Hematopoietic multipotent progenitor cell treated with erythropoietin and hydrocortisone succinate and interleukin-3 and kit ligand, for 8 days (in vitro differentiated cells): Measurements from ENCODE around the gene MCC.

ENCODE experiments used
- DNase-seq: peaks from one replicate; pipeline ENCODE4 v3.0.0-alpha.2; 2015

MCC gene

DNA sequence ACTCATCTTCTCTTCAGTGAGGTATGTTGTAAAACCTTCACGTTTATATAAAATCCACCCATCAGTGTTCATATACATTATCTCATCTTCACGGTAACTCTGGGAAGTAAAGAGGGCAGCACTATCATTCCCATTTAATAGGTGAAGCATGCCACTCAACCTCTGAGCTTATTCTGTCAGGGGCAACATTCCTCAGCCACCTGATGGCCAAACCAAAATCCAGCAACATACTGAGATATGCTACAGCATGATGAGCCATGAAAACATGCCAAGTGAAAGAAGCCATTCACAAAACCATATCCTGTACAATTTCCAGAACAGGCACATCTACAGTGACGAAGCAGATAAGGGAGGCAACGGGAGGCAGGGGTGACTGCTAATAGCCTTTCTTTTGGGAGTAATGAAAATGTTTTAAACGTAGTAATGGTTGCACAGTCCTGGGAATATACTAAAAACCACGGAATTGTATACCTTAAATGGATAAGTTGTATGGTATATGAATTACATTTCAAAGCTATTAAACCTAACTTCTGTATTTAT lies 220.8 kb downstream of the MCC start:
- DNase-seq = no peak

DNA sequence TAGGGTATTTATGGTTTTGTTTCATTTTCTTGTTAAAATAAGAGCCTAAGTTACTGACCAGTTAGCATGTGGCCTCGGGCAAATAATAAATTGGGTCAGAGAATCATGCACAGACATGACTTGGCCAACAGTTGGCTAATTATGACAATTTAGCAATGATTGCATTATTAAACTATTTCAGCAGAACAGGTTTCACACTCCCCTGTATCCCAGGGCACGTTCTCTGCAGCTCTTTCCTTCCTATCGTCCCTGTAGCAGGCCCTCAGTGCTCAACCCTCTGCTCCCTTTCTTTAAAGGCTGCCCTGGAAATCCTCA lies 221.4 kb downstream of the MCC start:
- no peak for DNase-seq

DNA sequence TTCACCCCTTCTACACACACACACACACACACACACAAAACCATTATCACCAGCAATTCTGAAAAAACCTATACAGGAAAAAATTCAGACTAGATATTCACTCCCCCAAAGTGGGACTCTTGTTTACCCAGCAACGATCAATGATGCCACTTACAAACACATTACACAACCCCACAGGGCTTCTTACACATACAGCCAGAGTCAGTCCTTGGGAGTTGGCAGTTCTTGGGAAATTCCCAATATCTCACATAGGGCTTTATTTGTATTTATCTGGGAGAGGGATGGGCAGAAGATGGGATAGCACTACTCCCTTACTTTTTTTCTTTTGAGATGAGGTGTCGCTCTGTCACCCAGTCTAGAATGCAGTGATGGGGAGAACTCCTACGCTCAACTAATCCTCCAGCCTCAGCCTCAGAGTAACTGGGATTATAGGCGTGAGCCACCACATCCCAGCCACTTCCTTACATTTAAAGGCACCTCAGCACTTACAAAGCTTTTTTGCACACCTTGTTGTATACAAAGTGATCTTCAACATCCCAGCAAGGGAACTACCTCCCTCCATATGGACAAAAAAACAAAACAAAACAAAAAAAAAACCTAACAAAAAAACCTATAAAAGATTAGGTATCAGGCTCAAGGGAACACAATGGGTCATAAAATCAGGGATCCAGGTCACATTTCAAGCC lies 221.9 kb downstream of the MCC start:
- no peak for DNase-seq

DNA sequence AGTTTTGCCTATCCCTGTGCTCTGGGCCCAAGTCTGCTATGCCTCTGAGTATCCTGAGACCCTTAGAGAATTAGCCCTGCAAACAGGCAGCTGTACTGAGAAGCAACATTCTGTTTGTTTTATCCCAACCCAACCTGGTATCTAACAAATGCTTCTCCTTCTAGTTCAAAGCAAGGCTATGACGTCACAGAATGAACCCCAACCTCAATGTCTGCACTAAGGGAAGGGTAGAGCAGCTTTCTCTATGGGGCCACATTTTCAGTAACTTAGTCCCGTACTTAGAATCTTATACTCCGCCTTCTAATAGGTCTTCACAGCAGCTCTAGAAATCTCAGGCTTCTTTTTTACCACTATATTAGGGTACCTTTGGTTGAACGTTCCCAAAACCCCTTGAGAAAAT lies 223.1 kb downstream of the MCC start:
- DNase-seq = no peak

DNA sequence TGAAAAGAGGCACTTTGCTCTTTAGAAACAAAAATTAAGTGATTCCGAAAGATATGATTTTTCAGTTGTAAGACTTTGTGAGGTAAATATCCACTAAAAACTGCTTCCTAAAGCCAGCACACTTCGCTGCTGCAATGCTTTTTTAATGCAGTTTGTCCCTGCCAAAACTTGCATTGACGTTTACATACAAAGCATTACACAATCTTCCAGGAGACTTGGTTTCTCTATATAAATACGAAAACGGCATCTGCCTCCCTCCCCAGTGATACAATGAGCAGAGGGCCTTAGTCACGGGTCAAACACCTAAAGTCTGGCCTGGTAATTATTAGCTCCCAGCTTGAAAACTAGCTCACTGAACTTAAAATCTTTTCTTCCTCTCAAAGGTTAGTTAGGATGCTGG lies 224.2 kb downstream of the MCC start:
- no peak for DNase-seq

DNA sequence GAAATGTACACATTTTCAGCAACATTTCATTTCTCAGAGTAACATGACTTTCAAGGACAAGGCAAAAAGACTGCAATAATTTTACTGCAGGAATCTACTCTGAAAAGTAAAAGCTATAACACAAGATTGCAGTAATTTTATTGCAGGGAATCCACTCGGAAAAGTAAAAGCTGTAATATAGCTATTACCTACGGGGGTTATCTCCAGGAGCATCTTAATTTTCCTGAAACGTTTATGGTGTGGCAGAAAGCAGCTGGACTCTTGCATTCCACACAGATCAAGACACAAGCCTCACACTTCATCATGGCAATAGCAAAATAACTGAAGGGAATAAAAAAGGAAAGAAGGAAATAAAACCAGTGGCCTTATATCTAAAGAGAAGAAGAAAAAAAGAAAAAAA lies 224.7 kb downstream of the MCC start:
- no peak for DNase-seq

DNA sequence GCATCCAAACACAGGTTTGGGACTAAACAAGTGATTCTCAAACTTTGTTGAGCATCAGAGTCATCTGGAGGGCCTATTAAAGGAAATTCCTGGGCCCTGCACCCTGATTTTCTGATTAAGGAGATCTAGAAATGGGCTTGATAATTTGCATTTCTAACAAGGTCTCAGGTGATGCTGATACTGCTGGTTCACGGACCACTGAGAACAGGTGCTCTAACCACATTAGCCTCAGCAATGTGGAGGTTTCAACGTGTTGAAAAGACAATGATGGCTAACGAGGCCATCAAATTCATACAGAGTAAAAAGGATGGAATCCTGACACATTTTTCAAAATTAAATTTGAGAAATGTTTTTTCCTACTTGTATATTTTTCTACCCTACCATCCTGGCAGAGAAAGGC lies 225.6 kb downstream of the MCC start:
- DNase-seq = no peak

DNA sequence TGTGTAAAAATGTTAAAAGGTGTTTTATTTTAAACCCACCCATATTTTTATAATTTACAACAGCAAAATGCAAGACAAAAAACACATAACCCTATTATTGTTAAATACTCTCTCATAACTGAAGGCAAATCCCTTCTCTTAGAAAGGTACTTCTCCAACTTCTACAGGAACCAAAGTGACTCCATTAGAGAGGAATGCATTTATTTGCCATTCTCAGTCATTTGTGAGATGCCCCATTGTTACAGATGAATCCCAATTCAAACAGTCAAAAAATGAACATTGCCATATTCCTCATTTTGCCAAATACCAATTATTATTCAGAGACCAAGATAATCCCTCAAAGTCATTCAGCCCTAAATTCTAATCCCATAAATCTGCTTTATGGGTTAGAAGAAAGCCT lies 229.2 kb downstream of the MCC start:
- DNase-seq = no peak

DNA sequence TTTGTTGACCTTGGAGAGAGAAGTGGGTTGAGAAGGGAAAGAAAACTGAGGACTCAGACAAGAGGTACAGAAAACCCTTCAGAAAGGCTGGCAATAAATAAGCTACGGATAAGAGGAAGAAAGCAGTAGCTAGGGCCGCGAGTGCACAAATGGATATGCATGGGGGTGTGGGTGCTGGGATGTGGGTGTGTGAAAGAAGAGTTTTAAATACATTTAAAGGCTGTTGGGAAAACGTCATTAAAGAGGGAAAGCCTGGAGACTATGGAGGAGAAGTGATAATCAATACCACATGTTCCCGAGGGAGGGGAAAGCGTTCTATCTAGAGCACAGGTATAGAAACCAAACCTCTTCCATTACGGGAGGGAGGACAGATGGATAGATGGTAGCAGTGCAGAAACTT lies 230.7 kb downstream of the MCC start:
- no peak for DNase-seq

DNA sequence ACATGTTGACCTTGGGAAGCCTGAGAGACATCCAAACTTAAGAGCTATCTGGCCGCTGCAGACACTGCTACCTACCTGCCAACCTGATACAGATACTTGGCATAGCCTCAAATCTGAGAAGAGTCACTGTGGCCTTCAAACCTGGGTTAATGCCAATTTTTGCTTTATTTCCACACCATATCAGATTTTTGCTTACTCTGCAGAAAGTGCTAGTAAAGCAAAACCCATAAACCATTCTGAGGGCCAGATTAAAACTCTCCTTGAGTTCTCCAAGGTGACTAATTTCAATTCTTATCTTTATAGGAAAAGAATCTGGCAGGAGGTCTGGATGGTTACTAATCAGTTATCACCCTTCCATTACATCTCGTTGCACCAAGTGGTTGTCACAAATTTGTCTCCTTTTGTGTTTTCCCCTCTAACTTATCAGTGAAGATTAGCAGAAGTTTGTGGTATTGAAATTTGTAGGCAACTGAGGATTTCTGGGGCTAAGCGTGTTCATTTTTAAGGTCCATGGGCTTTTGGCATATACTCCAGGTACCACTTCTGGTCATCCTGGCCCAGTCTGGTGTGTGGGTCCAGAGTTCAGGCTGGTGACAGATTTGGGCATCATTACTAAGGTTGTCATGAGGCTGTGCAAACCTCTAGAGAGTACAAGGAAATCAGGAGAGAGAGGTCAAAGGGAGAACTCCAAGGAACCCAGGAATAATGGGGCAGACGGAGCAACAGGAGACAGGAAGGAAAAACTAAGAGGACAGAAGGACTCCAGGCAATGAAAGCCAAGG lies 231.4 kb downstream of the MCC start:
- DNase-seq = no peak

DNA sequence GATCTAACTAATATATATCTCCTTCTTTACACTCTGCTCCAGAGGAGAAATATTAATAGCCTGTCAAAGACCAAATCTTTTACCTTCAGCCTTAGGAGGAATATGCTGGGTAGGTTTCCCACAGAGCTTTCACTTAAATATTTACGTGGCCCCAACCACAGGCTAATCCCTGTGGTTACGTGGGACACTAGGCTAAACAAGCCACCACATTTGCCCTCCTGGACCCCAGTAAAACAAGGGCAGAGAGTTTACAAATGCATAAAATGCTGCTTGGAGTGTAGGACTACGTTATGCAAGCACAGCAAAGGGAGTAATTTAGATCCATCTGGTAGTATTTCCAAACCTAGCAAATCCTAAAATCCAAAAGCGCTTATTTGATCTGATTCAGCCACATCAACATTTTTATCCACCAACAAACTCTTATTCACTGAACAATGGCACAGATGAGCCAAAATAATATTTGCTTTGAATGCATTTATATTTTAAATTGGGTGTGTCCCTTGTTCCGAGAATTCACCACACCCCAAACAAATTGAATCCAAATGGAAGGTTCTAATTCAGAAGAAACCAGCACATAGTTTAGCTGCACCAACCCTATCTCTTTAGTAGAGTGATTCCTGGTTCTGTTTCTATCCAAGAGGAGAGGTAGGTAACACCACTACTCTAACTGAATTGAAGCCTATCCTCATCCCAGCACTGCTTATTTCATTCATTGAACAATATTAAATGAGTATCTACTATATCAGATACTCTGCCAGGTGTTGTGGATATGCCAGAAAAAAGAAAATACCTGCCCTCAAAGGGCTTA lies 232.5 kb downstream of the MCC start:
- no peak for DNase-seq

DNA sequence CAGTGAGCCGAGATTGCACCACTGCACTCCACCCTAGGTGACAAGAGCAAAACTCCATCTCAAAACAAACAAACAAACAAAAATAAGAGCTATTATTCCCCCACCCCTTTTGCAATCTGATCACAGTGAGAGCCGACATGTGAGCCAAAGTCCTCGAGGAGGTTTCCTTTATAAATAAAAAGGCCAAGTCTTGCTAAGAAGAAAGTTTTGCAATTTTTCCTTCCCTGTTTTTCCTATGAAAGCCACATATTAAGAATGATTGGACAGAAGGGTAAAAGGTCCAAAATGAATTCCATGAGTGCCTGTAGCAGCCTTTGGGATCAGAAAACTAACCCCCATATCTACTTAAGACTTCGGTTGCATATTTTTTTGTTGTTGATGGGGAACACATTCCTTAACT lies 233.1 kb downstream of the MCC start:
- DNase-seq = no peak

DNA sequence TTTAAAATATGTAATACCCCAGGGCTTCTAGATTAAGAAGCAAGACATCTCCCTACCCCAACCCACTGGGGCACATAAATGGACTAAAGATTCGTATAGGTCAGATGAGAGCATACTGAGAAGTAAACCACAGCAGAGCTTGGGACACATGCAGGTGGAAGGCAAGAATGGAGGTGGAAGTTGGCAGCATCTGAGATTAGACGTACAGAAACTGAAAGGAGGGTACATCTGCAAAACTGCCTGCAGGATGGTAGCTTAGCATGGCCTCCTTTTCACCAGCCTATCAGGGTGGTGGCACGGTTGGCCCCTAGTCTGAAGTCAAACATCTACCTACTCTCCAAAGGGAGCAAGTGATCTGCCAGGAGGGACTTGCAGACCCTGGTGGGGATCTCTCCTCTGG lies 235.2 kb downstream of the MCC start:
- DNase-seq = no peak

DNA sequence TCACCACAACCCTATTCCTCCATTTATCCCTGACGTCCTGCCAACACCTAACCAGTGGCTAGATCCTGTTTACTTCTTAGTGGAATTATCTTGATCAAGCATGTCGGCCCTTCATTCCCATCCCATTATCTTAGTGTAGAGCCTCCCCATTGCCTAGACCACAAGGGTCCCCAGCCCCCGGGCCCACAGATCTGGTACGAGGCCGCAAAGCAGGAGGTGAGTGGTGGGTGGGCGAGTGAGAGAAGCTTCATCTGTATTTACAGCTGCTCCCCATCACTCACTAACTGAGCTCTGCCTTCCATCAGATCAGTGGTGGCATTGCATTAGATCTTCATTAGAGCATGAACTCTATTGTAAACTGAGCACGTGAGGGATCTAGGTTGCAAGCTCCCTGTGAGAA lies 236.2 kb downstream of the MCC start:
- no peak for DNase-seq

DNA sequence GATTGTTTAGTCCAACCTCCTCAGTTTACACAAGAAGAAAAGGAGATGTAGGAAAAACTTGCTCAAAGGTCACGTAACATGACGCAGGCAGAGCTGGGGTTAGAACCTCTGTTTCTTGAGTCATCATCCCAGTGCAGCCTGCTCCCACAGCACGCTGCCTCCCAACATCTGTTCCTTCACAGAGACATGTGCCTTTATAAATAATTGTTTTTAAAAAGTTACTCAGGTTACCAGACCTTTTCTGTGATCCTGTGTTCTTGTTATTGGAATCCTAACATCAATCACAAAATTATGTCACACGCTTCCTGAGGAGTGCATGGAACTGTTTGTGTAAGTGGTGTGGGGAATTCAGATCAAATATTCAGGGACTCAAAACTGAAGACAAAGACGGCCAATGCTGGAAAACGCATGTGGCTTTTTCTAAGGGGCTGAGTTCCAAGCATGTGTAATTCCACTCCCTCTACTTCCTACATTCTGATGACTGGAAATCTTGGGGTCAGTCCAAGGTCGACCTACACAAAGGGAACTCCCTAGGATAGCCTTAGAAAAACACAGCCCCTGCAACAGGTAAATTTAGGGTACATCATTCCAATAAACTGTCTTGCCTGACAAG lies 237.8 kb downstream of the MCC start:
- no peak for DNase-seq

DNA sequence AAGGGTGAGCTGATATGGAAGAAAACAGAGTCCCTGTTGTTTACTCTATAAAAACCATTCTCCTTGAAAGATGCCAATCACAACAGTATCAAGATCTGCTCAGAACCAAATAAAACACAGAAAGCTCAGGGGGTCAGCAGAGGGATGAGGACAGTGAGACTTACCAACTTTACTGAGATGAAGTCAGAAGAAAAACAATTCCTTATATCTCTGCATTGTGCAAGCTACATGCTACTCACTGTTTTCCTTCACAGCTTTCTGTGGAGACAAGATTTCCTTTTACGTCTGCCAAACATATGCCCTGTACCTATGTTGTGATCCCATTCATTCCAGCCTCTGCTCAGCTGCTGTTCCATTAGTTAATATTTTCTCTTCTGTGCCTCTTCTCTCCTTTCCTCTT lies 239.0 kb downstream of the MCC start:
- DNase-seq = no peak

DNA sequence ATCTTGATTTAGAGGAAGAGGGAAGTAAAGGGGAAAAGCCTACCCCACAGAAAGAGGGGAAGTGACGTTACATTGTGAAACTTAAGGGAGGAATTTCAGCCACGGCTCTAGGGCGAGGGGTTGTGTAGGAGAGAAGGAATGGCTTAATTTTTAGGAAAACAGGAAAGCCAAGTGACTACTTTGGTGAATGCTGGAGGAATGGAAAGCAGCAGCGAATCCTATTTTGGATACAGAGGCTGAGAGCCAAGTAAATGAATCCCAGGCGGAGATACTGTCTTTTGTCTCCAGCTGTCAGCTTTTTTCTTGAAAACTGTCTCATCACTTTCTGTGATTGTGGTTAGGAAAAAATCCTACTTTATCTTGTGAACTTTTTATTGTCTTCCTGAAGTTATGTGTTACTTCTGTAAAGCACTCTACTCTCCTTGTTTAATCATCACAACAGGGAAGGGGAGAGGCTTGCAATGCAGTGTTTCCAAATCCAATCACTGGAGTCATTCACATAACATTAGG lies 241.8 kb downstream of the MCC start:
- no peak for DNase-seq

DNA sequence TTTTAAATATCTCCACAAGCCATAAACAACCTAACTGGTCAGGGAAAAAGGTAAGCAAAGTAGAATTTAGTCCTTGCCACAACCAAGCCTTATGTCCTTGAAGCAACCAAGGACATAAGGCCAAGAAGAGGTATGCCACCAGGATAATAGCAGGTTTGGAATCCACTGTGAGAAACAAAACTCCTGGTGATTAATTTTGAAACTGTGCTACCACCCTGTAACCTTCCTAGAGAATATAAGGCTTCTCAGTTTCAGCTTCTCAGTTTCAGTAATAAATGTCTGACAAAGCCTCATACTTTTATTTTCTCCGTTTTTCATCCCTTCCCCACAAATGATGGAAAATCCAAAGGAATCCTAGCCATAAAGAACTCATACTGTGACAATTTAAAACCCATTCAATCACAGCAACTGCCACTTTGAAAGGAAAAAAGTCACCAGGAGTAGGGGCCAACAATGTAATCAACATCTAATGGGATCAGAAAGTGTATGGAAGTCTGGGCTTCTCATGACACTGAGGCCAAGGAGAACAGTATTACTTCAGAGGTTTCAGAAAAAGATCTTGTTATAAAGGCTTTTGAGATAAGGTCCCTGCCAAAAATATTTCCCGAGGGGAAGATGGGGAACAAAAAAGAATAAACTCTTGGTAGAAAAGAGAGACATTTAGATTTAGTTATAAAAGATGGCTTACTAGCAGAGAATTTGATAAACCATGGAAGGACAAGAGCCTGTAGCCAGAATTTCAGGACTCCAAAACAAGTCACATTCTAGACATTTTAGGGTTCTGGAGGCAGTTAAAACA lies 242.6 kb downstream of the MCC start:
- no peak for DNase-seq

DNA sequence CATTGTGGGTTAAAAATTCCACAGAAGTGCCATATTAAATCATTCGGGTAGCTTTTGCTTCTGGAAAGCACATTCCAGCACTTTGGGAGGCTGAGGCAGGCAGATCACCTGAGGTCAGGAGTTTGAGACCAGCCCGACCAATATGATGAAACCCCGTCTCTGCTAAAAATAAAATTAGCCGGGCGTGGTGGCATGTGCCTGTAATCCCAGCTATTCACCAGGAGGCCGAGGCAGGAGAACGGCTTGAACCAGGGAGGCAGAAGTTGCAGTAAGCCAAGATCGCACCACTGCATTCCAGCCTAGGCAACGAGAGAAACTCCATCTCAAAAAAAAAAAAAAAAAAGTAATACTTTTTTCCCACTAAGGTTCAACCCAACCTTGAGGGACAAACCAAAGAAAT lies 243.3 kb downstream of the MCC start:
- DNase-seq = no peak

DNA sequence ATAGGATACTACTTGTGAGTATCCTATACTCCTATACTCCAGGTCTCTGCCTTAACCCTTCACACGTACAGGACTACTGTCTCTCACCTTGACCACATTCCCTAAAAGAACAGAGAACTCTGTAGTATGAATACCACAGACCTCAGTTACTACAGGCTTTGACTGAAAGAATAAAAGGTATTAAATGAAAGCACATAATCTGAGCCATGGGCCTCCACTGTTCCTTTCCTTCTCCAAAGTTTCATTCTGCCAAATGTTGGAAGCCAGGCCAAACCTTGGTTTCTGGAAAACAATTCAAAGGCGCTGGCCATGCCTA lies 244.9 kb downstream of the MCC start:
- DNase-seq = no peak

DNA sequence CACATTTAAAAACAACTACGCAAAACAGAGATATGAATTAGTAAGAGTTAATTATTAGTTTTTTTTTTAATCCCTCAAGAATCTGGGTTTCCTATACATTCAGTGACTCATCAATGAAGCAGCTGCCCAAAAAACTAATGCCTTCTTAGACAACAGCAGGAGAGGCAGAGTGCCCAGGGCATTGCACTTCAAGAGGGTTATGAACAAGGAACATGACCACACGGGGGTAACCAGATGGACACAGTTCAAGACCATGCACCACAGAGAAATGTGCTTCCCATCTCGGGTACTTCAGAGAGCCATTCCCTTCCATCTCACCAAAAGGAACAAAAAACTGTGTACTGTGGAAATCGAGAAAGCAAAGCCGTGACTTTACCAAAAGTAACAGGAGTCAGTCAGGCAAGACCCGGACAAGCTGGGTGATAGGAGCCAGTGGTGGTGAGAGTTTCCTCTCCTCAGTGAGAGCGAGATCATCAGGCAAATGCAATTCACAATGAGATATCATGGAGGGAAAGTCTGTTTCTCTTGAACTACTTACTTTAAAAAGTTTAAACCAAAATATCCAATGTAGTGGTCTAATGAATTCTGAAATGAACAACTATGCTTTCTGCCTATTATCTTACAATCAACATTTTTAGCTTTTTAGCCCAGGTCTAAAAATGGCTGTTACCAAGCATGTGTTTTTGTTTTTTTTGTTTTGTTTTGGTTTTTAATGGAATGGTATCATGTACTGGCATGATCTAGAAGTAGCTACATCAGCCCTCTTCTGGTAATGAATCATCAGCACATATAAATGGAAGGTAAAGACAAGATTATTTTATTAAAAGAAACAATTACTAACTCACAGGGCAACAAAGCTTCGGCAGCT lies 245.5 kb downstream of the MCC start:
- DNase-seq = no peak
